ENCODE measurements around the gene CANT1.
"Not testable (repeated sequence)": the region's sequence is repeated elsewhere in the genome, so short reads cannot be mapped to it uniquely, and the experiment has no call there.

CANT1 gene

GRCh38 chr17:78977681-78977943 lies 32.0 kb downstream of the CANT1 start:
- DNase-seq (ENCODE audit: low read depth in 2 of 2) = no peak

GRCh38 chr17:78976907-78977680 lies 32.5 kb downstream of the CANT1 start:
- DNase-seq (ENCODE audit: low read depth in 2 of 2) = no peak

GRCh38 chr17:78974635-78975591 lies 34.7 kb downstream of the CANT1 start:
- no peak for DNase-seq (ENCODE audit: low read depth in 2 of 2)

- DNase-seq (ENCODE audit: low read depth in 2 of 2) = no peak
These were observed 35.6 kb downstream of the CANT1 start for GRCh38 chr17:78973792-78974520.

GRCh38 chr17:78973196-78973595 lies 36.4 kb downstream of the CANT1 start:
- no peak for DNase-seq (ENCODE audit: low read depth in 2 of 2)

- DNase-seq (ENCODE audit: low read depth in 2 of 2) = no peak
These were observed 37.0 kb downstream of the CANT1 start for GRCh38 chr17:78972507-78973105.

GRCh38 chr17:78971756-78972506 lies 37.6 kb downstream of the CANT1 start:
- DNase-seq (ENCODE audit: low read depth in 2 of 2) = no peak

- DNase-seq (ENCODE audit: low read depth in 2 of 2) = peak; percentile 73 to 80
These were observed 38.5 kb downstream of the CANT1 start for GRCh38 chr17:78970834-78971755.

- no peak for DNase-seq (ENCODE audit: low read depth in 2 of 2)
These were observed 39.7 kb downstream of the CANT1 start for GRCh38 chr17:78969865-78970264.

GRCh38 chr17:78967782-78968362 lies 41.7 kb downstream of the CANT1 start:
- no peak for DNase-seq (ENCODE audit: low read depth in 2 of 2)

GRCh38 chr17:78966910-78967600 lies 42.5 kb downstream of the CANT1 start:
- DNase-seq (ENCODE audit: low read depth in 2 of 2) = no peak

GRCh38 chr17:78966123-78966813 lies 43.3 kb downstream of the CANT1 start:
- no peak for DNase-seq (ENCODE audit: low read depth in 2 of 2)

GRCh38 chr17:78965491-78965924 lies 44.1 kb downstream of the CANT1 start:
- no peak for DNase-seq (ENCODE audit: low read depth in 2 of 2)

- DNase-seq (ENCODE audit: low read depth in 2 of 2) = no peak
These were observed 46.2 kb downstream of the CANT1 start for GRCh38 chr17:78963378-78963777.

- DNase-seq (ENCODE audit: low read depth in 2 of 2) = not testable (repeated sequence)
These were observed 46.6 kb downstream of the CANT1 start for GRCh38 chr17:78962984-78963348.

- DNase-seq (ENCODE audit: low read depth in 2 of 2) = no peak
These were observed 47.1 kb downstream of the CANT1 start for GRCh38 chr17:78962345-78962983.

- no peak for DNase-seq (ENCODE audit: low read depth in 2 of 2)
These were observed 48.0 kb downstream of the CANT1 start for GRCh38 chr17:78961571-78961970.

- DNase-seq (ENCODE audit: low read depth in 2 of 2) = no peak
These were observed 48.6 kb downstream of the CANT1 start for GRCh38 chr17:78960928-78961327.
